Psoas muscle (tissue), 8 donors: ENCODE measurements around the gene HDDC2. TPM values are rescaled to one million over a fixed set of nuclear protein-coding genes. Genes with fewer than 3 reads are reported as not detected.

Source experiments
- ATAC-seq, 4 donors: fragments of 200-7000 bp; cut with Tn5 transposase; one replicate each; pipeline ENCODE4 v1.9.1; 2020; ENCODE audit warnings: moderate library complexity in 3 of 4, mild to moderate bottlenecking in 2 of 4
- DNase-seq, 2 donors: peaks; one replicate each; pipeline ENCODE4 v3.0.0-alpha.2; 2020
- H3K27ac ChIP-seq: fragments of 200-600 bp; one replicate; pipeline ENCODE4 v1.8.0; 2022
- H3K27me3 ChIP-seq, 3 donors: fragments of 200-600 bp in 1 of 3; one replicate each; pipeline versions ENCODE4 v1.6.1 to v1.8.0; 2013 to 2022; ENCODE audit warnings: low read length in 2 of 3, mild to moderate bottlenecking in 2 of 3, moderate library complexity in 1 of 3; ENCODE audit not compliant: insufficient read depth in 3 of 3
- H3K36me3 ChIP-seq, 2 donors: fragments of 200-600 bp in 1 of 2; one replicate each; pipeline versions ENCODE4 v1.6.1 to v1.8.0; 2013 to 2022; ENCODE audit warnings: low read depth in 1 of 2, mild to moderate bottlenecking in 1 of 2, moderate library complexity in 1 of 2; ENCODE audit not compliant: insufficient read depth in 1 of 2
- H3K4me1 ChIP-seq: fragments of 200-600 bp; one replicate; pipeline ENCODE4 v1.8.0; 2022
- H3K4me3 ChIP-seq: fragments of 200-600 bp; one replicate; pipeline ENCODE4 v1.8.0; 2022; ENCODE audit warnings: mild to moderate bottlenecking
- H3K9me3 ChIP-seq: fragments of 200-600 bp; one replicate; pipeline ENCODE4 v1.8.0; 2022
- CTCF ChIP-seq: fragments of 200-600 bp; IDR thresholded peaks from one replicate; pipeline ENCODE4 v1.8.0; 2022; ENCODE audit warnings: antibody characterized with exemption
- WGBS, 3 donors: extraction: QIAGEN DNeasy Blood & Tissue Kit; methylation state at CpG; one replicate each; pipeline versions ENCODE4 v1.1.6 to v1.1.7; 2013; 5-methylcytosine and 5-hydroxymethylcytosine counted together
- intact Hi-C, 2 donors: fragments of 100-400 bp; cut with DNase I; formaldehyde crosslinking; loops; one replicate each; pipeline versions ENCODE4 v1.11.0 to v1.14.2; 2022
- polyA plus RNA-seq, 3 donors: library from polyadenylated mRNA; stranded (reverse); fragments of 200-250 nt; gene quantifications; one replicate each; pipeline ENCODE4 v1.2.3, GENCODE V29; 2013
- total RNA-seq, 4 donors: library from RNA; stranded (reverse); fragmentation: NEBNext Ultra II Directional in 2 of 4; extraction: Animal tissue kit (Norgen Biotek cat#: 25700) in 2 of 4; gene quantifications; one replicate each; pipeline versions ENCODE4 v1.2.1 to v1.2.4, GENCODE V29; 2021 to 2023
- donor health status: healthy with polysubstance abuse.
- donor health status: DM: no; HTN: no; CAD: no; lungs with moderate emphysema.
- donor health status: Bipolar disorder and iron deficiency.
- donor health status: healthy.
- donor health status: DM: yes; HTN: yes; CAD: no.
- donor health status: DM: no; HTN: no; CAD: no.
- donor health status: DM: no; HTN: no; CAD: no.
- donor health status: DM: yes; HTN: yes; CAD: no.

Gene HDDC2
- total and polyA plus RNA-seq, 7 donors, result 72.5 to 151 (median 103) TPM

- no peak for TF ChIP-seq CTCF
- Histone ChIP-seq H3K36me3 (peaks cover 0 to under 1% of the 10 kb centered on the region in 2 donors), H3K4me3 (no peak overlapping the region), H3K9me3 (no peaks in the 10 kb centered on the region), H3K27me3 (no peaks in the 10 kb centered on the region), H3K27ac (peak overlapping the region; percentile 69), H3K4me1 (peaks cover 45% of the 10 kb centered on the region)
- DNase-seq, result no peak
- intact Hi-C loops, result no loop called here
- no peak for ATAC-seq
- WGBS, 3 donors, result 57 to 70% (median 64%) methylated on average over 3 of the region's 3 CpGs
These were observed 71.1 kb downstream of the HDDC2 start for GRCh38 chr6:125230674-125231073.

GRCh38 chr6:125228981-125229479 is 72.7 kb downstream of the HDDC2 start:
- no peak for TF ChIP-seq CTCF
- intact Hi-C loops, result no loop called here
- Histone ChIP-seq H3K9me3 (no peaks in the 10 kb centered on the region), H3K4me3 (no peak overlapping the region), H3K4me1 (peaks cover 56% of the 10 kb centered on the region), H3K27me3 (no peaks in the 10 kb centered on the region), H3K27ac (no peak overlapping the region), H3K36me3 (peaks cover 0 to 3% of the 10 kb centered on the region in 2 donors)
- WGBS, 3 donors, result 40 to 69% (median 48%) methylated on average over 6 of the region's 6 CpGs
- ATAC-seq (no peak), DNase-seq (no peak)

GRCh38 chr6:125227244-125227643 is 74.5 kb downstream of the HDDC2 start:
- Histone ChIP-seq H3K4me3 (no peak overlapping the region), H3K9me3 (no peaks in the 10 kb centered on the region), H3K4me1 (peaks cover 59% of the 10 kb centered on the region), H3K36me3 (peaks cover 0 to 3% of the 10 kb centered on the region in 2 donors), H3K27me3 (no peaks in the 10 kb centered on the region), H3K27ac (no peak overlapping the region)
- 93 to 97% (median 95%) methylated on average over 6 of the region's 6 CpGs for WGBS, 3 donors
- no peak for ATAC-seq
- TF ChIP-seq CTCF, result no peak
- no peak for DNase-seq
- intact Hi-C loops, result no loop called here

Other genes with a start within 250 kb of the HDDC2 start
- gene TPD52L1, start 148.2 kb downstream of the HDDC2 start, total RNA-seq, result 100 to 1,000 TPM; 106 to 150 (median 136) TPM
- 10 to 100 TPM; 51.8 to 98.6 (median 67.4) TPM for gene TPD52L1, start 148.2 kb downstream of the HDDC2 start, polyA plus RNA-seq